Measurements from ENCODE around the gene IVNS1ABP. TPM values are rescaled to one million over a fixed set of nuclear protein-coding genes. Genes with fewer than 3 reads are reported as not detected.

IVNS1ABP gene
- total and polyA plus RNA-seq, 9 donors = 52.2 to 79.6 (median 61.4) TPM

DNA sequence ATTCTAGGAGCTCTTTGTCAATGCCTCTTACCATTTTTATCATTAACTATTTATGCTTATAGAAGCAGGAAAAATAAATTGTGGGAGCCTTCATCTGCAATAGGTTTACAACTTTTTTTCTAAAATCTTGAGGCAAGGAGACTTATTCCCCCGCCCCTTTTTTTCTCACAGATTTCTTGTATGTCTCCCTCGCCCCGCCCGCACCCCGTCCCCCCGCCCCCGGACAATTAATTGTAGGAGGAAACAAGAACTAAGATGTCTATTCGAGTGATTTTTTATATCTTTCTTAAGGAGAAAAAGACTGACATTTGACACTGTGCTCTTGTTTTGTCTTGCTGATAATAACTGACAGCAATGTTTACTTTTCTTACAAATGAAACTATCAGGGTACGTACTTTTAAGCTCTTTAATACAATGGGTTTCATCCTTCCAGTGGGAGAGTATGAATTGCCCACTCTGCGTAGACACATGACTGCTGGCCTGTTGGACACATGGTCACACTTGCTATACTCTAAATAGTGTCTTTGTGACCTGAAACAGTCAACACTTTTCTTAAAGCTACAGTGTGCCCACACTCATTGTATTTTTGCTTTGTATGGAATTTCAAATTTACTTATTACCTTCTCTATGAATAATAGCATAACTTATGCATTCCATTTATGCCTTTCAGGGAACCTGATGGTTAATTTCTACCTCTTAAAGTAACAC, 1.5 kb upstream of the IVNS1ABP start:
- H3K27me3 ChIP-seq (ENCODE audit: control insufficient read depth, insufficient read depth, low read length) = no peaks in the 10 kb centered on the region
- H3K4me3 ChIP-seq (ENCODE audit: low read length) = no peak overlapping the region
- DNase-seq = no peak
- H3K4me1 ChIP-seq (ENCODE audit: control insufficient read depth, insufficient read depth, low read length) = peaks cover 7% of the 10 kb centered on the region
- no peaks in the 10 kb centered on the region for H3K9me3 ChIP-seq (replicated peaks; ENCODE audit: control insufficient read depth, low read depth, low read length)
- no peaks in the 10 kb centered on the region for H3K36me3 ChIP-seq (ENCODE audit: control insufficient read depth, insufficient read depth, low read length)
- WGBS (ENCODE audit: insufficient coverage) = no CpG with 5 or more reads among the region's 10 CpGs
- peak overlapping the region; percentile 94 for H3K27ac ChIP-seq (ENCODE audit: low read length)

DNA sequence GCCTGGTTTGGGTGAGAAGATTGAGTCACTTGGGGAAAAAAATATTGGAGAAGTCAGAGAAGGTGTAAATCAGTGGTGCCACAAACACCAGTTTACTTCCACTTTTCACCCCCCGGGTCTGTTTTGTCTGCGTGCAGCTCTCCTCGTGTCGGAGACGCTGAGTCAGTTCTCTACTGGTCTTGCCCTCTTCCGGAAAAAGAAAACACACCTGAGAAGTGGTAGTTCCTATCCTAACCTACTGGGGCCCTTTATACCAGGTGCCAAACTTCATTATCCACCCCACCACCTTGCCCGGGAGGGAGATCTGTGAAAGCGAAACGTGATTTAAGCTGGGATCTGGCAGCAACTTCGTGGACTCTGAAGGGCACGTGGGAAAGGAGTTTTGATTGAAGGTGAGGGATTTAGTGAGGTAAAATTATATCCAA, 855 bp upstream of the IVNS1ABP start:
- Histone ChIP-seq H3K4me3 (ENCODE audit: low read length) (peak overlapping the region; percentile 80), H3K9me3 (replicated peaks; ENCODE audit: control insufficient read depth, low read depth, low read length) (no peaks in the 10 kb centered on the region), H3K27me3 (ENCODE audit: control insufficient read depth, insufficient read depth, low read length) (no peaks in the 10 kb centered on the region), H3K27ac (ENCODE audit: low read length) (peak overlapping the region; percentile 94), H3K36me3 (ENCODE audit: control insufficient read depth, insufficient read depth, low read length) (no peaks in the 10 kb centered on the region), H3K4me1 (ENCODE audit: control insufficient read depth, insufficient read depth, low read length) (peaks cover 7% of the 10 kb centered on the region)
- WGBS (ENCODE audit: insufficient coverage) = 35% methylated on average over 10 of the region's 11 CpGs
- peak; percentile 71 for DNase-seq

DNA sequence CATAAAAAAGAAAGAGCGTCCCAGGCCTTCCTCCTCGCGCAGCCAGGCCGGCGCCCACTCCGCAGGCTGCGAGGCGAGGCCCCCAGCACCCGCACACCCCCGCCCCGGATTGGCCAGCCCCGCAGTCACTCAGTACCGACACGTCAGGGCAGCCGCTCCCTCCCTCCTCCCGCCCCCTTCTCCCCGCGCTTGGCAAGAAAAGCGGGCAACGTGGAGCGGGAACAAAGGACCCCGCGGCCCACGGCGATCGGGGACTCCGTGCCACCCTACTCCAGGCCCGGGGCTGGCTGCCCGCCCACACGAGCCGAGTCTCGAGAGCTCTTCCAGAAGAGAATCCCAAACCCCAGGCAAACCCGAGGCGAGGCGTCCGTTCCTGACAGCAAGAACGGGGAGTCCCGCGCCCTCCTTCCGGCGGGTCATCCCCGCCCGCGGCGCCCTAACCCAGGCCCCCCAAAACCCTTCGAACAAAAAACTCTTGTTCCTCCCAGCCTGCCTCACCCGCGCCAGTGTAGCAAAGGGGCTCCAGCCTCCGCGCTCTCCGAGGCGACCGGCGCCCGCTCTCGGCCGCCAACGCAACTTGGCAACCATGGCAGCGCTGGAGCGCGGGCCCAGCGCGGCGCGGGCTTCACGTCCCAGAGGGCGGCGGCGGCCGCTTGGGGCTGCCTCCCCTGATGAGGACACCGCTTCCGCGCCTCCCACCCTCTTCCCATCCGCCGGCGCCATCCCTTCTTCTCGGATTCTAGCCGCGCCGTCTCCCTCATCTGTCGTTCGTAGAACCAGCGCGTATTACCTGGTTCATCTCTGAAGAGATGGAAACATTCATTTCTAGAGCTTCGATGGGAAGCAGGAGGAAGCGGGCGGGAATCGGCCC, 645 bp downstream of the IVNS1ABP start:
- under 1% methylated on average over 86 of the region's 88 CpGs for WGBS (ENCODE audit: insufficient coverage)
- peaks cover 7% of the 10 kb centered on the region for H3K4me1 ChIP-seq (ENCODE audit: control insufficient read depth, insufficient read depth, low read length)
- no peaks in the 10 kb centered on the region for H3K36me3 ChIP-seq (ENCODE audit: control insufficient read depth, insufficient read depth, low read length)
- H3K27me3 ChIP-seq (ENCODE audit: control insufficient read depth, insufficient read depth, low read length) = no peaks in the 10 kb centered on the region
- peak; percentile 97 for DNase-seq
- peak overlapping the region; percentile 95 for H3K4me3 ChIP-seq (ENCODE audit: low read length)
- no peaks in the 10 kb centered on the region for H3K9me3 ChIP-seq (replicated peaks; ENCODE audit: control insufficient read depth, low read depth, low read length)
- peak overlapping the region; percentile 98 for H3K27ac ChIP-seq (ENCODE audit: low read length)

DNA sequence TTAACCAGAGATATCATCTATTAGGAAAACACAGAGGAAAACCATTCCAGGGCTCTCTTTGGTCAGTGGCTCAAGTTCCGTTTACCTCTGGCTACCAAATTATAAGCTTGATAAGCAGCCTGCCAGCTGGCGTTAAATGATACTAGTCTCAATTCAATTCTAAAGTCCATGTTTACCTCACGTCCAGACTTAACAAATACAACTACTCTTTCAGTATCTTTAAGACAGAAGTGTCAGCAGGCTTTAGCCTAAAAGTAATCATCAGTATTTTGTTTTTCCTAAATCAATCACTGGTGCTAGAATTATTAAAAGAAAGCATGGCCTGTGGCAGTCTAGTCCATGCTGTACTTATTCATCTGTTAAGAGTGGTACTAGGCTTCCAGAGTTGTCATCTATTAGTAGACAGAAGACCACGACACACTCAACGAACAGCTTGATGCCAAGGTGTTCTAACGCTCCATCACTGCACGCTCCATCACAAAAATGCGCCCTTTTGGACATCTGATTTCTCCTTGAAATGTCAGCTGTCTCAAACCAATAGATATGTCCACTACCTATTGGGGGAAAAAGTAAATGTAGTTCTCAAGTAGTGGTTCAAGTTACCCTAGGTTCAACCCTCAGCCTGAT, 1.5 kb downstream of the IVNS1ABP start:
- H3K27me3 ChIP-seq (ENCODE audit: control insufficient read depth, insufficient read depth, low read length) = no peaks in the 10 kb centered on the region
- H3K27ac ChIP-seq (ENCODE audit: low read length) = peak overlapping the region; percentile 98
- peaks cover 7% of the 10 kb centered on the region for H3K4me1 ChIP-seq (ENCODE audit: control insufficient read depth, insufficient read depth, low read length)
- peak overlapping the region; percentile 95 for H3K4me3 ChIP-seq (ENCODE audit: low read length)
- no peaks in the 10 kb centered on the region for H3K9me3 ChIP-seq (replicated peaks; ENCODE audit: control insufficient read depth, low read depth, low read length)
- peaks cover 3% of the 10 kb centered on the region for H3K36me3 ChIP-seq (ENCODE audit: control insufficient read depth, insufficient read depth, low read length)
- 10% methylated on average over 3 of the region's 8 CpGs for WGBS (ENCODE audit: insufficient coverage)
- no peak for DNase-seq

DNA sequence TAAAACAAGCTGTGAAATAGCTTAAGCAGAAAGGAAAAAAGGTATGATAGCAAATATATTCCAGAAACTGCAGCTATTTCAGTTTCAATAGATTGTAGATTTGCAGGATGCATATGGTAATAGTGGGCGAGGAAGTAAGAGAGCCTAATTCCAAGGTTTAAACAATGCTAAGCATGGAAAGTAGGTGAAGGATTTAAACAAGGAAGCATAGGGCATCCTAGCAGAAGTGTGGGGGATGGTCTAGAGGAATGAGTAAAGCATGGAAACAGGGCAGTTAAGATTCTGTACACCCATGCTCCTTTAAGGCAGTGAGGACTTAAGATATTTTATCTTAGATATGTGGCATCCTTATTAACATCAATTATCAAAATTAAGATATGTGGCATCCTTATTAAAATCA, 2.6 kb downstream of the IVNS1ABP start:
- Histone ChIP-seq H3K4me1 (ENCODE audit: control insufficient read depth, insufficient read depth, low read length) (peaks cover 7% of the 10 kb centered on the region), H3K27ac (ENCODE audit: low read length) (peak overlapping the region; percentile 31), H3K9me3 (replicated peaks; ENCODE audit: control insufficient read depth, low read depth, low read length) (no peaks in the 10 kb centered on the region), H3K27me3 (ENCODE audit: control insufficient read depth, insufficient read depth, low read length) (no peaks in the 10 kb centered on the region), H3K4me3 (ENCODE audit: low read length) (no peak overlapping the region), H3K36me3 (ENCODE audit: control insufficient read depth, insufficient read depth, low read length) (peaks cover 5% of the 10 kb centered on the region)
- no peak for DNase-seq
- WGBS (ENCODE audit: insufficient coverage) = no CpG with 5 or more reads among the region's 1 CpG

DNA sequence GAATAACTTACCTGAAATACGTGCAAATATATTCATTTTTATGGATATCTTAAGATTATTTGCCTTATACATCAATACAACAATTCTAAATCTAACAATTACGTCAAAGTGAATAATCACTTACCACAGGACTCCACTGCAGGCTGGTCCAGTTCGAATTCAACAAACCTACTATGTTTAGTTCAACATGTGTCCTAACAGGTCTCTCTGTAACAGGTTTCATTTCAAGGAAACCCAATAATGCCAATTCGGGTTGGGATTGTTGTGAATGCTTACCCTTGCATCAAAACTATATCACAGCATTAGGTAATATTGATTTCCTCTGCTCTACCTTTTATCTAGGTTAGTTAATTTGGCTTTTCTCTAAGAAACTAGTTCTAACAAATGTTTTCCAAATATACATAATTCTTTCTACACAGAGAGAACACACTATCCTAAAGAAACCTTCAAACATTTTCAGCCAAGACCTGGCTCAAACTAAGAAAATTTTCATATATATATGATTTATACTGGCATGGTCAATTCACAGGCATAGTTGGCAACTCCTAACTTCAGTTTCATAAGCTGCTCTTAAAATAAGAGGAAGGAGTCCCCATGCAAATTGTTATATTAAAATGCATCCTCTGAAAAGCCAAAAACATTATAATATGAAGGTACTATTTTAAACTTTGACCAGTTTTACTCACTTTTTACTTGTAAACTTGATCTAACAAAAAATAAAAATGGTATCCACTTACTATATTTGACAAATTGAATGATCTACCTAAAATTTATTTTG, 4.5 kb downstream of the IVNS1ABP start:
- Histone ChIP-seq H3K4me3 (ENCODE audit: low read length) (no peak overlapping the region), H3K27me3 (ENCODE audit: control insufficient read depth, insufficient read depth, low read length) (no peaks in the 10 kb centered on the region), H3K36me3 (ENCODE audit: control insufficient read depth, insufficient read depth, low read length) (peaks cover 13% of the 10 kb centered on the region), H3K9me3 (replicated peaks; ENCODE audit: control insufficient read depth, low read depth, low read length) (no peaks in the 10 kb centered on the region), H3K4me1 (ENCODE audit: control insufficient read depth, insufficient read depth, low read length) (peaks cover 1% of the 10 kb centered on the region), H3K27ac (ENCODE audit: low read length) (no peak overlapping the region)
- DNase-seq = no peak
- WGBS (ENCODE audit: insufficient coverage) = 92% methylated on average over 2 of the region's 4 CpGs

DNA sequence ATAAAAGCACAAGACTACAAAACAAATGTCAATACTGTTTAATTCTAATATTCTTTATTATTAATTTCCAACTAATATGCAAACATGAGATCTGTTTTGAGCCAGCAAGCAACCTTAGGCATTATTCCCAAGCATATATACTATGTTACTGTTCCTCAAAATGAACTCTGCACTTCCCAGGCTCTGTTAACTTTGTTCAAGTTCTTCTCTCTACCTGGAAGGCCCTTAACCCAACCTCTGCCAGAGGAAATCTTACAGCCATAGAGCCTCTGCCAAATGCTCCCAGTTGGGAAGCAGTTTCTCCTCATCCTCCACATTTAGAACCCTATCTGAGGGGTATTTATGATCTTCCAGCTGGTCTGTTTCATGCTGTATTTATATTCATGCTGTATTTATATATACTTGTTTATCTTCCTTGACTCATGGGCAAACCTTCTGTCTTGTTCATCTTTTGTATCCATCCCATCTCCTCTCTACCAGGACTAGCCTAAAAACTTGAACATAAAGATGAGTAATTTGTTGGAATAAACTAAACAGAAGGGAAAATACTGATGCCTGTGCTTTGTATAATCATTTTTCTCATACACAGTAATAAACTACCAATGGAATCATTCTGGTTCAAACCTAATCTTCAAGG, 5.3 kb downstream of the IVNS1ABP start:
- Histone ChIP-seq H3K36me3 (ENCODE audit: control insufficient read depth, insufficient read depth, low read length) (peaks cover 18% of the 10 kb centered on the region), H3K9me3 (replicated peaks; ENCODE audit: control insufficient read depth, low read depth, low read length) (no peaks in the 10 kb centered on the region), H3K27ac (ENCODE audit: low read length) (no peak overlapping the region), H3K4me1 (ENCODE audit: control insufficient read depth, insufficient read depth, low read length) (no peaks in the 10 kb centered on the region), H3K27me3 (ENCODE audit: control insufficient read depth, insufficient read depth, low read length) (no peaks in the 10 kb centered on the region), H3K4me3 (ENCODE audit: low read length) (no peak overlapping the region)
- DNase-seq = no peak

DNA sequence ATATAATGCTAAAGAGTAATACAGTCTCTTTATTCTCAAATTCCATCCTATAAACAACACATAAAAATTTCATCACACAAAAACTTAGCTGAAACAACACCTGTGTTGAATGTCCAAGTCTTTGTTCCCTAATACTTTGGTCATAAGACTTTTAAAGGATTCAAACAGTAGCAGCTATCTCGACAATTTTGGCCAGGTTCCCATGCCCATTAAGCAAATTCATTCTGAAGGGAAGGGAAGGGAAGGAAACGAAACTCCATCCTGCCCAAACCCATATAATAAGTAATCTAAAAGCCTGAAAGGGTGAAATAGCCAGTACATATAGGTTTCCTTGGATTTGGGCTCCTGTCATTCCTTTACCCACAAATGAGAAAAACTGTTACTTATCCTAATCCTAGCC, 7.5 kb downstream of the IVNS1ABP start:
- H3K36me3 ChIP-seq (ENCODE audit: control insufficient read depth, insufficient read depth, low read length) = peaks cover 28% of the 10 kb centered on the region
- H3K4me3 ChIP-seq (ENCODE audit: low read length) = no peak overlapping the region
- no CpG with 5 or more reads among the region's 2 CpGs for WGBS (ENCODE audit: insufficient coverage)
- no peaks in the 10 kb centered on the region for H3K9me3 ChIP-seq (replicated peaks; ENCODE audit: control insufficient read depth, low read depth, low read length)
- peak; percentile 58 for DNase-seq
- H3K27me3 ChIP-seq (ENCODE audit: control insufficient read depth, insufficient read depth, low read length) = no peaks in the 10 kb centered on the region
- H3K4me1 ChIP-seq (ENCODE audit: control insufficient read depth, insufficient read depth, low read length) = no peaks in the 10 kb centered on the region
- H3K27ac ChIP-seq (ENCODE audit: low read length) = no peak overlapping the region

DNA sequence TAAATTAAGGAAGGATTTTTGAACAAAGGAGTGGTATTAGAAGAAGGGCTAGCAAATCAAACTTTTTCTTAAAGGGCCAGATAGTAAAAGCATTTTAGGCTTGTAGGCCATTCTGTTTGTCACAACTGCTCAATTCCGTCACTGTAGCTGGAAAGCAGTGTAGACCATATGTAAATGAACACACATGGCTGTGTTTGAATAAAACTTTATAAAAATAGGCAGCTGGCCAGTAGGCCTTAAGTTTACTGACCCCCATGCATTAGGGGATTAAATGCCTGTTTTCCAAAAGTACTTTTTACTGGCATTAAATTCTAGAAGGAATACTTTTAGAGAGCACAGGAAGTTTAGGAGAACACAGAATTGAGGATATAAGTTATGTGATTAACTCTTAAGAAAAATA, 8.9 kb downstream of the IVNS1ABP start:
- Histone ChIP-seq H3K9me3 (replicated peaks; ENCODE audit: control insufficient read depth, low read depth, low read length) (no peaks in the 10 kb centered on the region), H3K36me3 (ENCODE audit: control insufficient read depth, insufficient read depth, low read length) (peaks cover 38% of the 10 kb centered on the region), H3K27ac (ENCODE audit: low read length) (no peak overlapping the region), H3K4me1 (ENCODE audit: control insufficient read depth, insufficient read depth, low read length) (no peaks in the 10 kb centered on the region), H3K27me3 (ENCODE audit: control insufficient read depth, insufficient read depth, low read length) (no peaks in the 10 kb centered on the region), H3K4me3 (ENCODE audit: low read length) (no peak overlapping the region)
- WGBS (ENCODE audit: insufficient coverage) = no CpG with 5 or more reads among the region's 1 CpG
- DNase-seq = no peak

Data from muscle of leg (tissue), 11 donors.